GM12801 (cell line): Measurements from ENCODE around the gene SOD3.

Experiments used
- TF ChIP-seq, protein P1 (sequence below): IDR thresholded peaks from one replicate; pipeline ENCODE4 v1.5.1; 2011; ENCODE audit warnings: control low read depth; ENCODE audit not compliant: insufficient read length; ENCODE audit errors: extremely low read depth

Gene SOD3

DNA sequence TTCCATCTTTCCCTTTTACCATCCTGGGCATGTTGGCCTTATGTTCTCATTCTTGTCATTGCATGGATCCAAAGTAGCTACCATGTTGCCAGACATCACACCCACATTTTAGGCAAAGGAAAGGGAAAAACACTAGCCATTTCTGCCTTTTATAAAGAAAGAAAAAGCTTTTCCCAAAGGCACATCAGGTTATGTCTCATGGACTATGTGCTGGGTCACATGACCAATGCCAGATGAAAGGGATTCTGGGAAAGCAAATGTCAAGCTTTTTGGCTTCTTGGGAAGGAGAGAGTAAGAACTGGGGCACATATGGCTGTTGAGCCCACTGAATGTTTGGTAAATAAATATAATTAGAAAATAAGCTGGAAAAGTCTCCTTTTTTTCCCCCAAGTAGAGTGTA, 4.3 kb upstream of the SOD3 start:
- TF ChIP-seq, protein P1, sequence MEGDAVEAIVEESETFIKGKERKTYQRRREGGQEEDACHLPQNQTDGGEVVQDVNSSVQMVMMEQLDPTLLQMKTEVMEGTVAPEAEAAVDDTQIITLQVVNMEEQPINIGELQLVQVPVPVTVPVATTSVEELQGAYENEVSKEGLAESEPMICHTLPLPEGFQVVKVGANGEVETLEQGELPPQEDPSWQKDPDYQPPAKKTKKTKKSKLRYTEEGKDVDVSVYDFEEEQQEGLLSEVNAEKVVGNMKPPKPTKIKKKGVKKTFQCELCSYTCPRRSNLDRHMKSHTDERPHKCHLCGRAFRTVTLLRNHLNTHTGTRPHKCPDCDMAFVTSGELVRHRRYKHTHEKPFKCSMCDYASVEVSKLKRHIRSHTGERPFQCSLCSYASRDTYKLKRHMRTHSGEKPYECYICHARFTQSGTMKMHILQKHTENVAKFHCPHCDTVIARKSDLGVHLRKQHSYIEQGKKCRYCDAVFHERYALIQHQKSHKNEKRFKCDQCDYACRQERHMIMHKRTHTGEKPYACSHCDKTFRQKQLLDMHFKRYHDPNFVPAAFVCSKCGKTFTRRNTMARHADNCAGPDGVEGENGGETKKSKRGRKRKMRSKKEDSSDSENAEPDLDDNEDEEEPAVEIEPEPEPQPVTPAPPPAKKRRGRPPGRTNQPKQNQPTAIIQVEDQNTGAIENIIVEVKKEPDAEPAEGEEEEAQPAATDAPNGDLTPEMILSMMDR: no peak

DNA sequence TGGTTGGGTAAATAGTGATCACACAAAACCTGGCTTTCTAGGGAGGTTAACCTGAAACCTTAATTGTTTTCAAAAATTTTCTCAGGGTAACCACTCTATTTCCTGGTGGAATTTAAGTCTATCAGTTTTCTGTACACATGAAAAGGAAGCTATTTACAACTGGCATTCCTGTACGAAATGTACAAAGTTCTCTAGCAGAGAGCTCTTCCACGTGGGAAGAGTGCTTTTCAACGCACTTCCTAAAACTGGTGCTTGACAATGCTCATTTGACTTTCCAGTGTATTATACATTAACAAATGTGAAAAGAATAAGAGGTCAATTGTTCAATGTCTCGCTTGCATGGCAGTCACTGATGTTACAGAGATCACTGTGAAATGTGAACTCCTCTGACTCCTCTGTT, 2.8 kb upstream of the SOD3 start:
- TF ChIP-seq, protein P1: no peak

DNA sequence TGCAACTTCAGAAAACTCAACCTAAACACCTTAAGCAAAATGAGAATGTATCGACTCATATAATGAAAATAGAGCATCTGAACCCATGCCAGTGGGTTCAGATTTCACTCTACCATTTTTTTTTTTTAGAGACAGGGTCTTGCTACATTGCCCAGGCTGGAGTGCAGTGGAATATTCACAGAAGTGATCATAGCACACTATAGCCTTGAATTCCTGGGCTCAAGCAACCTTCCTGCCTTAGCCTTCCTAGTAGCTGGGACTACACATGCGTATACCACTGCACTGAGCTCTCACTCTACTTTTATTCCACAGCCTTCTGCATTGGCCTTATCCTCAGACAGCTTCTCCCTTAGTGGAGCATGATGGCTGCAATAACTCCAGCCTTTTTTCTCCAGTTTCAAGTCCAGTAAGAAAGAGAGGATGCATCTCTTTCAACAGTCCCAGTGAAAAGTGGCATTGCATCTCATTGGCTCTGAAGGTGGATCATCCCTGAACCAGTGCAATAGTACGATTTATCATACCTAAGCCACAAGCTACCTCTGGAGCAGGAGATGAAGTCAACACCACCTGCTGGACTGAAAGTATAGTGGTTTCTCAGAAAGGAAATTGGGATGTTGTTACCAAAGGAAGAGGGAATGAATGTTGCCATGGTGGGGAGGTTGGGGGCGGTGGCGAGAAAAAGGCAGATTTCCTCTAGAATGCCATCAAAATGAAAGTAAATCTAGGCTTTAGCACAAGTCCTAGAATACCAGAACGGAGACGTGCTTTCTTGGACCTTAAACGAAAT, 2.0 kb upstream of the SOD3 start:
- TF ChIP-seq, protein P1: no peak

DNA sequence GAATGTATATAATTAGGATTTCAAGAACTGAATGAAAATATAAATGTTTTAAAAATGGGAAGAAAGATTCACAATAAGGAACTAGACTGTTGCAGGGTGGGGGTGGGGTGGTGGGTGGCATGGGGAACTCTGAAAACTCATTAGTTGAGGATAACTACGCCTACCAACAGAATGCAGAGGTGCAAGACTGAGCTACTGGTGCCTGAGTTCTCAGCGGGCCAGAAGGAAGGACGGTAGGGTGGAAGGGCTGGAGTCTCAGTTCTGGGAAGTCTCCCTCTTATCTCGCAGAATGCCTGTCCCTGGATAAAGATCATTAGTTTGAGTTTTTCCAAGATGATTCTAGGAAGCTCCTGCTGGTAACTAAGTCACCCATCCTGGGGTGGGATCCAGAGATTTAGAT, 1.3 kb upstream of the SOD3 start:
- TF ChIP-seq, protein P1: no peak

DNA sequence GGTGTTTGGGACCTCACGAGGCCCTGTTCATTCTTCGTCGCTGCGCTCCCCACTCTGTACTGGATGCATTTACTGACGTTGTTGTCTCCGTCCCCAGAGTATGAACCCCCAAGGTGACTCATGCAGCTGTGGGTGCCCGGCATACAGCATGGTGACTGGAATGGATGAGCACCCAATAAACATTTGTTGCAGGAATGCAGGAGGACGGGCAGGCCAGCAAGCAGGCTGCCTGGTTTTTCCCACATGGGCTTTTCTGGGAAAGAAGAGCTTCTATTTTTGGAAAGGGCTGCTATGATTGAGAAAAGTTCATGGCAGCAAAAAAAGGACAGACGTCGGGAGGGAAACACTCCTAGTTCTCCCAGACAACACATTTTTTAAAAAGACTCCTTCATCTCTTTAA, 893 bp upstream of the SOD3 start:
- TF ChIP-seq, protein P1: no peak

DNA sequence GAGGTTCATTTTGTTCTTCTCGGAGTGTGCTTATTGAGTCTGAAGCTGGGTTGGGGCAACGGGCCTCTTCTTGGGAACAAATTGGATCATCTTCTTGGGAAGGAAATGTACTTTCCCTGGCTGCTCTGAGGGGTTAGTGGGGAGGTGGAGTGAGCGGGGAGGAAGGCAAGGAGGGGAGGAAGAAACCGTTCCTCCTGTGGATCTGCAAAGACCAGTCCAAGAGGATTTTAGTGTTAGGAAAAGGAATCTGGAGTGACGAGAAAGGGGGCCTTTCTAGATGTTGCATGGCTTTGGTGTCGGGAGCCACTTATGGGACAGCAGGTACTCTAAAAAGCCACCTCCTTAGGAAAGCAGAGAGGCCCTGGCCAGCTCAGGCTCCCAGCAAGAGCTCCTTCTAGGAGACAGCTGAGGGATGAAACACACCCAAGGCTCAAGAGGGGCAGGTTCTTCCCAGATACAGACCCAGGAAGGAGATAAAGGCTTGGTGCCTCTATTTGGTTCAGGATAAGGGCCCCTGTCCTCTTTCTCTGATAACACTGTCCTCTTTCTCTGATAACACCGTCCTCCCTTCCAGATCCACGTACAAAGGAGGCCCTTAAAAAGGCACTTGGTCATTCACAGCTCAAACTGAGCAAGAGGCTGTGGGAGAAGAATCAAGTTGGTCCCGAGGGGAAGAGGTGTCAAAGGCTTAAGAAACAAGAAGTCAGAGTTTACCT, 451 bp downstream of the SOD3 start:
- TF ChIP-seq, protein P1: no peak

DNA sequence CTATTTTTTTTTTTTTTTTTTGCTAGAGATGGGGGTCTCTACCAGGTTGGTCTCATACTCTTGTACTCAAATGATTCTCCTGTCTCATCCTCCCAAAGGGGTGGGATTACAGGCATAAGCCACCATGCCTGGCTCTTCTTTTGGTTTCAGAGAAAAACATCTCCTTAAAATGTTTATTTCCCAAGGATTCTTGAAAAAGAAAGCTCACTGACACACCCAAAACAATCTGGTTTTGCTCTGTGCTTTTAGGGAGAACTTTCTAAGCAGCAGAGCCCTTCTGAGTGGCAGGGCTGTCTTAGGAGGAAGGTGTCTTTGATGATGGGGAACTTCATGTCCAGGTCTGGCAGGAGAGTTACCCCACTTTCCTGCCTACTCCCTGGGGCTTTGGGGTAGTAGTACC, 1.2 kb downstream of the SOD3 start:
- TF ChIP-seq, protein P1: no peak
